GM21381 (cell line): ENCODE data around the gene MTAP.
A peak's percentile ranks its signal among the peaks of the same experiment; 100 is the strongest.

Source experiments
- ATAC-seq: cut with Tn5 transposase; IDR thresholded peaks from one replicate; pipeline ENCODE4 v1.9.1; 2021; ENCODE audit warnings: mild to moderate bottlenecking, moderate library complexity; ENCODE audit not compliant: unreplicated experiment

The MTAP gene

GRCh38 chr9:21841133-21841532 lies 38.7 kb downstream of the MTAP start:
- ATAC-seq = no peak

GRCh38 chr9:21848615-21849014 lies 46.2 kb downstream of the MTAP start:
- ATAC-seq = no peak

- peak; percentile 100 for ATAC-seq
These were observed 50.3 kb downstream of the MTAP start for GRCh38 chr9:21852754-21853153.

- ATAC-seq = no peak
These were observed 51.0 kb downstream of the MTAP start for GRCh38 chr9:21853414-21853813.

GRCh38 chr9:21854119-21854518 lies 51.7 kb downstream of the MTAP start:
- no peak for ATAC-seq

- ATAC-seq = no peak
These were observed 52.2 kb downstream of the MTAP start for GRCh38 chr9:21854594-21854993.

GRCh38 chr9:21856301-21857094 lies 54.1 kb downstream of the MTAP start:
- no peak for ATAC-seq

- no peak for ATAC-seq
These were observed 60.4 kb downstream of the MTAP start for GRCh38 chr9:21862871-21863270.

GRCh38 chr9:21864505-21864904 lies 62.1 kb downstream of the MTAP start:
- no peak for ATAC-seq

- ATAC-seq = no peak
These were observed 63.9 kb downstream of the MTAP start for GRCh38 chr9:21866302-21866701.

GRCh38 chr9:21871256-21871975 lies 69.0 kb downstream of the MTAP start:
- ATAC-seq = no peak

- no peak for ATAC-seq
These were observed 70.3 kb downstream of the MTAP start for GRCh38 chr9:21872696-21873095.

GRCh38 chr9:21873540-21874221 lies 71.2 kb downstream of the MTAP start:
- no peak for ATAC-seq

GRCh38 chr9:21875893-21876292 lies 73.5 kb downstream of the MTAP start:
- ATAC-seq = no peak

- no peak for ATAC-seq
These were observed 81.2 kb downstream of the MTAP start for GRCh38 chr9:21883642-21884041.

GRCh38 chr9:21889673-21890072 lies 87.2 kb downstream of the MTAP start:
- no peak for ATAC-seq

- ATAC-seq = no peak
These were observed 88.3 kb downstream of the MTAP start for GRCh38 chr9:21890696-21891095.

GRCh38 chr9:21901546-21901945 lies 99.1 kb downstream of the MTAP start:
- no peak for ATAC-seq

GRCh38 chr9:21902136-21902535 lies 99.7 kb downstream of the MTAP start:
- ATAC-seq = no peak

GRCh38 chr9:21903380-21903965 lies 101.0 kb downstream of the MTAP start:
- ATAC-seq = no peak

- ATAC-seq = no peak
These were observed 101.9 kb downstream of the MTAP start for GRCh38 chr9:21904371-21904770.
